Stimulated activated naive CD8-positive, alpha-beta T cell treated with anti-CD3 and anti-CD28 coated beads, Interleukin-15, amount 100 ng/mL, for 72 hours (primary cell): ENCODE results near the gene HNRNPUL2.
"Not testable (repeated sequence)": the region's sequence is repeated elsewhere in the genome, so short reads cannot be mapped to it uniquely, and the experiment has no call there.

Experiments
- ATAC-seq: fragments of 150-1000 bp; cut with Tn5 transposase; 2 replicates; pipeline ENCODE4 v1.10.0; 2021; ENCODE audit warnings: mild to moderate bottlenecking, moderate library complexity
- DNase-seq, 2 donors: peaks; one replicate each; pipeline ENCODE4 v3.0.0; 2021 to 2022
- H3K27ac Mint-ChIP-seq, 2 donors: one replicate each; pipeline ENCODE4 v1.8.0; 2022; ENCODE audit warnings: mild to moderate bottlenecking in 2 of 2, mixed read lengths in 2 of 2, moderate library complexity in 2 of 2
- H3K27me3 Mint-ChIP-seq: one replicate; pipeline ENCODE4 v1.8.0; 2022; ENCODE audit warnings: mixed read lengths
- H3K4me1 Mint-ChIP-seq: one replicate; pipeline ENCODE4 v1.8.0; 2022; ENCODE audit warnings: mild to moderate bottlenecking, mixed read lengths
- H3K4me3 Mint-ChIP-seq, 2 donors: one replicate each; pipeline ENCODE4 v1.8.0; 2022; ENCODE audit warnings: mild to moderate bottlenecking in 2 of 2, mixed read lengths in 2 of 2, moderate library complexity in 1 of 2
- H3K9me3 Mint-ChIP-seq, 2 donors: one replicate each; pipeline ENCODE4 v1.8.0; 2022; ENCODE audit warnings: mixed read lengths in 2 of 2

Gene HNRNPUL2

GRCh38 chr11:62727165-62727871 lies at the start of gene HNRNPUL2:
TSS of gene HNRNPUL2 (minus strand) at chr11:62727457. CDS start at chr11:62727156, 301 bp downstream.
- no peaks in the 10 kb centered on the region for H3K9me3 Mint-ChIP-seq
- DNase-seq (peak; percentile 99 to 100), ATAC-seq (peak; percentile 89)
- peak within 1 kb of the TSS; percentile 94 to 96 for H3K27ac Mint-ChIP-seq
- no peaks in the 10 kb centered on the region for H3K27me3 Mint-ChIP-seq
- peak within 1 kb of the TSS; percentile 97 to 100 for H3K4me3 Mint-ChIP-seq
- H3K4me1 Mint-ChIP-seq, result peaks cover 51% of the 10 kb centered on the region

GRCh38 chr11:62775646-62776045 lies 48.4 kb upstream of the HNRNPUL2 start:
- peak overlapping the region; percentile 28 to 79 for H3K27ac Mint-ChIP-seq
- H3K4me3 Mint-ChIP-seq, result no peak overlapping the region

GRCh38 chr11:62774407-62774806 lies 47.1 kb upstream of the HNRNPUL2 start:
- H3K4me1 Mint-ChIP-seq, result peaks cover 62% of the 10 kb centered on the region
- ATAC-seq (no peak), DNase-seq (no peak)
- H3K27ac Mint-ChIP-seq, result no peak overlapping the region
- H3K4me3 Mint-ChIP-seq, result peak overlapping the region in 1 of 2 donors; percentile 16
- no peaks in the 10 kb centered on the region for H3K9me3 Mint-ChIP-seq
- H3K27me3 Mint-ChIP-seq, result no peaks in the 10 kb centered on the region

More at GRCh38 chr11:62775646-62776045, 48.4 kb upstream of the HNRNPUL2 start:
- Mint-ChIP-seq H3K9me3 (no peaks in the 10 kb centered on the region), H3K27me3 (no peaks in the 10 kb centered on the region), H3K4me1 (peaks cover 49% of the 10 kb centered on the region)
- no peak for ATAC-seq
- no peak for DNase-seq

GRCh38 chr11:62771144-62772021 lies 44.1 kb upstream of the HNRNPUL2 start, which contains the start of gene TAF6L:
TSS of gene TAF6L (plus strand) at chr11:62771396. CDS start at chr11:62775784, 4,388 bp downstream.
- Mint-ChIP-seq H3K27ac (peak within 1 kb of the TSS; percentile 96 to 98), H3K9me3 (no peaks in the 10 kb centered on the region)
- ATAC-seq, result peak; percentile 92

GRCh38 chr11:62770778-62771143 lies 43.5 kb upstream of the HNRNPUL2 start:
- peak; percentile 25 to 35 for DNase-seq
- Mint-ChIP-seq H3K9me3 (no peaks in the 10 kb centered on the region), H3K4me1 (peaks cover 49% of the 10 kb centered on the region), H3K27me3 (no peaks in the 10 kb centered on the region), H3K4me3 (peak overlapping the region; percentile 96 to 99), H3K27ac (peak overlapping the region; percentile 96 to 98)
- ATAC-seq, result no peak

More at GRCh38 chr11:62771144-62772021, 44.1 kb upstream of the HNRNPUL2 start, which contains the start of gene TAF6L:
- peaks cover 49% of the 10 kb centered on the region for H3K4me1 Mint-ChIP-seq
- peak; percentile 89 to 97 for DNase-seq
- peak within 1 kb of the TSS; percentile 96 to 99 for H3K4me3 Mint-ChIP-seq
- no peaks in the 10 kb centered on the region for H3K27me3 Mint-ChIP-seq

GRCh38 chr11:62760867-62761227 lies 33.6 kb upstream of the HNRNPUL2 start:
- H3K4me1 Mint-ChIP-seq, result peaks cover 21% of the 10 kb centered on the region
- H3K4me3 Mint-ChIP-seq, result peak overlapping the region; percentile 93 to 97
- not testable (repeated sequence) for DNase-seq, H3K27ac Mint-ChIP-seq, H3K9me3 Mint-ChIP-seq, H3K27me3 Mint-ChIP-seq, ATAC-seq

- DNase-seq (no peak), ATAC-seq (no peak)
- no peaks in the 10 kb centered on the region for H3K27me3 Mint-ChIP-seq
- peaks cover 34% of the 10 kb centered on the region for H3K4me1 Mint-ChIP-seq
- H3K27ac Mint-ChIP-seq, result no peak overlapping the region
- no peak overlapping the region for H3K4me3 Mint-ChIP-seq
- H3K9me3 Mint-ChIP-seq, result no peaks in the 10 kb centered on the region
These were observed 30.9 kb upstream of the HNRNPUL2 start for GRCh38 chr11:62757846-62758788.

- DNase-seq (no peak), ATAC-seq (no peak)
- peaks cover 27% of the 10 kb centered on the region for H3K4me1 Mint-ChIP-seq
- no peak overlapping the region for H3K27ac Mint-ChIP-seq
- peak overlapping the region in 1 of 2 donors; percentile 5 for H3K4me3 Mint-ChIP-seq
- no peaks in the 10 kb centered on the region for H3K9me3 Mint-ChIP-seq
- no peaks in the 10 kb centered on the region for H3K27me3 Mint-ChIP-seq
These were observed 27.9 kb upstream of the HNRNPUL2 start for GRCh38 chr11:62755086-62755615.

- ATAC-seq (peak; percentile 98), DNase-seq (peak; percentile 94 to 98)
- Mint-ChIP-seq H3K9me3 (no peaks in the 10 kb centered on the region), H3K4me3 (peak within 1 kb of the TSS; percentile 99), H3K4me1 (peaks cover 31% of the 10 kb centered on the region), H3K27me3 (no peaks in the 10 kb centered on the region), H3K27ac (peak within 1 kb of the TSS; percentile 98)
These were observed 26.7 kb upstream of the HNRNPUL2 start, which contains the start of gene ZBTB3 for GRCh38 chr11:62753736-62754603. TSS of gene ZBTB3 (minus strand) at chr11:62754160. CDS start at chr11:62753664, 496 bp downstream.

GRCh38 chr11:62752994-62753735 lies 25.9 kb upstream of the HNRNPUL2 start:
- Mint-ChIP-seq H3K9me3 (no peaks in the 10 kb centered on the region), H3K27ac (peak overlapping the region; percentile 98), H3K27me3 (no peaks in the 10 kb centered on the region), H3K4me3 (peak overlapping the region; percentile 99), H3K4me1 (peaks cover 38% of the 10 kb centered on the region)
- ATAC-seq (no peak), DNase-seq (no peak)

GRCh38 chr11:62752177-62752785 lies 25.0 kb upstream of the HNRNPUL2 start:
- H3K4me1 Mint-ChIP-seq, result peaks cover 38% of the 10 kb centered on the region
- H3K27ac Mint-ChIP-seq, result no peak overlapping the region
- H3K9me3 Mint-ChIP-seq, result no peaks in the 10 kb centered on the region
- no peaks in the 10 kb centered on the region for H3K27me3 Mint-ChIP-seq
- H3K4me3 Mint-ChIP-seq, result peak overlapping the region in 1 of 2 donors; percentile 99
- no peak for DNase-seq
- ATAC-seq, result no peak

GRCh38 chr11:62749931-62750330 lies 22.7 kb upstream of the HNRNPUL2 start:
- DNase-seq, H3K9me3 Mint-ChIP-seq, ATAC-seq, H3K27me3 Mint-ChIP-seq, H3K4me3 Mint-ChIP-seq: not testable (repeated sequence)
- Mint-ChIP-seq H3K4me1 (peaks cover 38% of the 10 kb centered on the region), H3K27ac (peak overlapping the region in 1 of 2 donors; percentile 27)
